HS-5 (cell line): ENCODE results near the gene LIME1.
"Not testable (repeated sequence)": the region's sequence is repeated elsewhere in the genome, so short reads cannot be mapped to it uniquely, and the experiment has no call there.

ENCODE experiments used
- DNase-seq: peaks from one replicate; pipeline ENCODE4 v3.0.0-alpha.2; 2012; ENCODE audit warnings: low read depth

Gene LIME1

GRCh38 chr20:63708301-63709148 is 27.9 kb upstream of the LIME1 start:
- DNase-seq, result no peak

DNA sequence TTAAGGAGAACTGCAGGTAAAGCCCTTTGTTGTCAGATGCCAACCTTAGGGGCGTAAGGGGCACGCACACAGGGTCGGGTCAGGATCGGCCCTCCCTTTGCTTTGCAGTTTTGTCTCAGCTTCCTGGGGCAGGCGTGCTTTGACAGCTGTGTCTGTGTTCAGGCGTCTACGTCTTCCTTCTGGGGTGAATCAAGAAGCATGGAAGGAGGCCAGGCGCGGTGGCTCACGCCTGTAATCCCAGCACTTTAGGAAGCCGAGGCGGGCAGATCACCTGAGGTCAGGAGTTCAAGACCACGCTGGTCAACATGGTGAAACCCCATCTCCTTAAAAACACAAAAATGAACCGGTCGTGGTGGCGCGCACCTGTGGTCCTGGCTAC is 27.3 kb upstream of the LIME1 start:
- no peak for DNase-seq

GRCh38 chr20:63711085-63711645 is 25.3 kb upstream of the LIME1 start:
- no peak for DNase-seq

DNA sequence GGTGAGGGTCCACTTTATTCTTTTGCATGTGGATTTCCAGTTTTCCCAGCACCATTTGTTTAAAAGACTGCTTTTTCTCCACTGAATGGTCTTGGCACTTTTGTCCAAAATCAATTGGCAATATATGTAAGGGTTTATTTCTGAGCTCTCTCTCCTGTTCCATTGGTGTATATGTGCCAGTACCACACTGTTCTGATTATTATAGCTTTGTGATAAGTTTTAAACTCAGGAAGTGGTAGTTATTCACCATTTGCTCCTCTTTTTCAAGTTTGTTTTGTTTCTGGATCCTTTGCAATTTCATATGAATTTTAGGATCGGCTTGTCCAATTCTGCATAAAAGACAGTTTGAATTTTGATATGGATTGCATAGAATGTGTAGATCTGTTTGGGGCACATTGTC is 24.3 kb upstream of the LIME1 start:
- DNase-seq, result no peak

DNA sequence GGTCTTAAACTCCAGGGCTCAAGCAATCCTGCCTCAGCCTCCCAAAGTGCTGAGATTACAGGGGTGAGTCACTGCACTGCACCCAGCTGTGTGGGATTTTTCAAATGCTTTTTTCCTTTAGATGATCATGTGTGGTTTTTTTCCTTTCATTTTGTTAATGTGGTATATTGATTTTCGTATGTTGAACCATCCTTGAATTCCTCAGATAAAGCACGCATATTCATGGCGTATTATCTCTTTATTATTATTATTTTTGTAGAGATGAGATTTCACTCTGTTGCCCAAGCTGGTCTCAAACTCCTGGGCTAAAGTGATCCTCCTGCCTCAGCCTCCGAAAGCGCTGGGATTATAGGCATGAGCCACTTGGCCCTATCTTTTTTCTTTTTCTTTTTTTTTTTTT is 21.6 kb upstream of the LIME1 start:
- no peak for DNase-seq

GRCh38 chr20:63718996-63719395 is 17.5 kb upstream of the LIME1 start:
- DNase-seq, result no peak

DNA sequence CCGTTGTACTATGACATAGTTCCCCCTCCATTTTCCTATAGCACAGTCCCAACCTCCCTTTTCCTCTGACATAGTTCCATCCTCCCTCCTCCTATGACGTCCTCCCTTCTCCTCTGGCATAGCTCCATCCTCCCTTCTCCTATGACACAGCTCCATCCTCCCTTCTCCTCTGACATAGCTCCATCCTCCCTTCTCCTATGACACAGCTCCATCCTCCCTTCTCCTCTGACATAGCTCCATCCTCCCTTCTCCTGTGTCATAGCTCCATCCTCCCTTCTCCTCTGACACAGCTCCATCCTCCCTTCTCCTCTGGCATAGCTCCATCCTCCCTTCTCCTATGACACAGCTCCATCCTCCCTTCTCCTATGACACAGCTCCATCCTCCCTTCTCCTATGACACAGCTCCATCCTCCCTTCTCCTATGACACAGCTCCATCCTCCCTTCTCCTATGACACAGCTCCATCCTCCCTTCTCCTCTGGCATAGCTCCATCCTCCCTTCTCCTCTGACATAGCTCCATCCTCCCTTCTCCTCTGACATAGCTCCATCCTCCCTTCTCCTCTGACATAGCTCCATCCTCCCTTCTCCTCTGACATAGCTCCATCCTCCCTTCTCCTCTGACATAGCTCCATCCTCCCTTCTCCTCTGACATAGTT is 13.4 kb upstream of the LIME1 start:
- DNase-seq, result not testable (repeated sequence)

GRCh38 chr20:63730189-63730733 is 6.2 kb upstream of the LIME1 start:
- DNase-seq, result not testable (repeated sequence)

DNA sequence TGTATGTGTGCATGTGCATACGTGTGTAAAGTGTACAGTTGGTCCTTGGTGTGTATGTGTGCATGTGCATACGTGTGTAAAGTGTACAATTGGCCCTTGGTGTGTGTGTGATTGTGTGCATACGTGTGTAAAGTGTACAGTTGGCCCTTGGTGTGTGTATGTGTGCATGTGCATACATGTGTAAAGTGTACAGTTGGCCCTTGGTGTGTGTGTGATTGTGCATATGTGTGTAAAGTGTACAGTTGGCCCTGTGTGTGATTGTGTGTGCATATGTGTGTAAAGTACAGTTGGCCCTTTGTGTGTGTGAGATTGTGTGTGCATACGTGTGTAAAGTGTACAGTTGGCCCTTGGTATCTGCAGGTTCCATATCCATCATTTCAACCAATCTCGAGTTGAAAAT is 5.1 kb upstream of the LIME1 start:
- no peak for DNase-seq

- DNase-seq, result no peak
Observed at GRCh38 chr20:63732118-63733095, 4.1 kb upstream of the LIME1 start.

GRCh38 chr20:63733117-63733516 is 3.3 kb upstream of the LIME1 start:
- DNase-seq, result no peak

DNA sequence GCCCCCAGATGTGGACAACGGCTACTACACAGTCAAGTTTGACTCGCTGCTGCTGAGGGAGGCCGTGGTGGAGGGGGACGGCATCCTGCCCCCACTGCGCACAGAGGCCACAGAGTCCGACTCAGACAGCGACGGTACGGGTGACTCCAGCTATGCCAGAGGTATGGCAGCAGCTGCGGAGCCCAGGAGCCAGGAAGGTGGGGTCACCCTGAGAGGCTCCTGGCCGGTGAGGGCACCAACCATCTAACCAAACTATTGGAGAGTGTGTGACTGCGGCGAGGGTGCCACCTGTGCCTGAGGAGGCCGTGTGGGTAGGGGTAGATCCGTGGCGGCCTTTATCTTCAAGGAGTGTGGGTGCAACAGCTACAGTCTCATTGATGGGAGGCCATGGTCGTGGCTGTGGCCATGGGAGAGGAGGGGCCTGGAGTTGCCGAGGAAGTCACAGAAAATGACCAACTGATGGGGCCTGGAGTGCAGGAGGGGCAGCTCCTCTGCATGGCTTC is 2.8 kb upstream of the LIME1 start:
- DNase-seq, result no peak

- DNase-seq, result no peak
Observed at GRCh38 chr20:63734111-63734945, 2.1 kb upstream of the LIME1 start.

DNA sequence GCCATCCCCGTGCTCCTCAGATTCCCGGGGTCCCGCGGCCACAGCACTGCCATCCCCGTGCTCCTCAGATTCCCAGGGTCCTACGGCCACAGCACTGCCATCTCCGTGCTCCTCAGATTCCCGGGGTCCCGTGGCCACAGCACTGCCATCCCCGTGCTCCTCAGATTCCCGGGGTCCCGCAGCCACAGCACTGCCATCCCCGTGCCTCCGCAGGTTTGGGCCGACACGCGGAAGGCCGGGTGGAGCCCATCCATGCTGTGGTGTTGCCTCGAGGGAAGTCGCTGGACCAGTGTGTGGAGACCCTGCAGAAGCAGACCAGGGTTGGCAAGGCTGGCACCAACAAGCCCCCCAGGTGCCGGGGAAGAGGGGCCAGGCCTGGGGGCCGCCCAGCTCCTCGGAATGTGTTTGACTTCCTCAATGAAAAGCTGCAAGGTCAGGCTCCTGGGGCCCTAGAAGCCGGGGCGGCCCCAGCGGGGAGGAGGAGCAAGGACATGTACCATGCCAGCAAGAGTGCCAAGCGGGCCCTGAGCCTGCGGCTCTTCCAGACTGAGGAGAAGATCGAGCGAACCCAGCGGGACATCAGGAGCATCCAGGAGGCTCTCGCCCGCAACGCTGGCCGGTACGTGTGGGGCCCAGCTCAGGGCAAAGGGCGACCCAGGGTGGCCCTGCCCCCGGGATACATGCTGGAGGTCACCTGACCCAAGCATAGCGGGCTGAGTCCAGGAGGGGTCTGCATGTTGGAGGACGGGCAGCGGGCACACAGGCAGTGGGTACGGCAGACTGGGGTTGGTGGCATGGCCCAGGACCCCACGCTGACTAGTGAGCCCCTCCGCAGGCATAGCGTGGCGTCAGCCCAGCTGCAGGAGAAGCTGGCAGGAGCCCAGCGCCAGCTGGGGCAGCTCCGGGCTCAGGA is 1.3 kb upstream of the LIME1 start:
- DNase-seq, result no peak

DNA sequence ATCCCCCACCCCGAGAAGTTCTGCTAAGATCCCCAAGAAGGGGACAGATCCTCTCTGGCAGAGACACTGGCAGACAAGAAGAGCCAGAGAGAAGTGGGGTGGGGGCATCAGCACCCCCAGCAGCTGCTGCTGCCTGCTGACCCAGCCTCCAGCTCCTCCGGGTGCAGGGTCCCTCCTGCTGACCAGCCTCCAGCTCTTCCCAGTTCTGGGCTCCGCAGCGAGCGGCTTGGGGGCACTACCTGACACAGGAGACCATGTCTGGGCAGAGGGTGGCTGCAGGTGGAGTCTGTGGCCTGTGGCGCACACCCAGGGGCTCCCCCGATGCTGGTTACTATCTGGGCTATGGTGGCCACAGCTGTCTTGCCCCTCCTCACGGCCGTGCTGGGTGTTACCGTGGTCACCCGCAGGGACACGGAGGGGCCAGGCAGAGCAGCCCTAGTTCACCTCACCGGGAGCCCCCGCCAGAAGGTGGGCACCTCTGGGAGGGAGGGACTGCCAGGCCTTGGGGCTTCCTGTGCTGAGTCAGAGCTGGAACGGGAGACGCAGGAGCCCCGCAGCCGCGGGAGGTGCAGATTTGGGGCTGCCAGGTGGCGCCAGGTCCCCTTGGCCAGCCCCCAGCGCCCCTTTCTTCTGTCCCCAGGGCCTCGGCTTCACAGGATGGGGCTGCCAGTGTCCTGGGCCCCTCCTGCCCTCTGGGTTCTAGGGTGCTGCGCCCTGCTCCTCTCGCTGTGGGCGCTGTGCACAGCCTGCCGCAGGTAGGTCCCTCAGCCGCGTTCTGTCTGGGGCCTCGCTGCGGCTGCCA is 630 bp downstream of the LIME1 start:
- no peak for DNase-seq

- DNase-seq, result no peak
Observed at GRCh38 chr20:63737695-63737944, 1.2 kb downstream of the LIME1 start.

DNA sequence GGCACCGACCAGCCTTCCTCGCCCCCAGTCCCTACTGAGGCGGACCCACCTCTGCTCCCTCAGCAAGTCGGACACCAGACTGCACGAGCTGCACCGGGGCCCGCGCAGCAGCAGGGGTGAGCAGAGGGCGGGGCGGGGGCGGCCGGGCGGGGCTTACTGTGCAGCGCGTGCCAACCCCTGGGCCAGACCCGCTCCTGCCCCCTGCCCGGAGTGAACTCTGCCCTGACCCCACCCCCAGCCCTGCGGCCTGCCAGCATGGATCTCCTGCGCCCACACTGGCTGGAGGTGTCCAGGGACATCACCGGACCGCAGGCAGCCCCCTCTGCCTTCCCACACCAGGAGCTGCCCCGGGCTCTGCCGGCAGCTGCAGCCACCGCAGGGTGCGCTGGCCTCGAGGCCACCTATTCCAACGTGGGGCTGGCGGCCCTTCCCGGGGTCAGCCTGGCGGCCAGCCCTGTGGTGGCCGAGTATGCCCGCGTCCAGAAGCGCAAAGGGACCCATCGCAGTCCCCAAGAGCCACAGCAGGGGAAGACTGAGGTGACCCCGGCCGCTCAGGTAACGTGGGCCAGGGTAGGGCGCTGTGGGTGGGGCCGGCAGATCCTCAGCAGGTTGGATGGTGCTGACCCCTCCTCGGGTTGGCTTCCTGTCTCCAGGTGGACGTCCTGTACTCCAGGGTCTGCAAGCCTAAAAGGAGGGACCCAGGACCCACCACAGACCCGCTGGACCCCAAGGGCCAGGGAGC is 1.7 kb downstream of the LIME1 start:
- DNase-seq, result no peak

DNA sequence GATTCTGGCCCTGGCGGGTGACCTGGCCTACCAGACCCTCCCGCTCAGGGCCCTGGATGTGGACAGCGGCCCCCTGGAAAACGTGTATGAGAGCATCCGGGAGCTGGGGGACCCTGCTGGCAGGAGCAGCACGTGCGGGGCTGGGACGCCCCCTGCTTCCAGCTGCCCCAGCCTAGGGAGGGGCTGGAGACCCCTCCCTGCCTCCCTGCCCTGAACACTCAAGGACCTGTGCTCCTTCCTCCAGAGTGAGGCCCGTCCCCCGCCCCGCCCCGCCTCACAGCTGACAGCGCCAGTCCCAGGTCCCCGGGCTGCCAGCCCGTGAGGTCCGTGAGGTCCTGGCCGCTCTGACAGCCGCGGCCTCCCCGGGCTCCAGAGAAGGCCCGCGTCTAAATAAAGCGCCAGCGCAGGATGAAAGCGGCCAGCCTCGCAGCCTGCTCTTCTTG is 2.2 kb downstream of the LIME1 start:
- DNase-seq, result no peak
